ENCODE results near the gene MTMR6.

Gene MTMR6

DNA sequence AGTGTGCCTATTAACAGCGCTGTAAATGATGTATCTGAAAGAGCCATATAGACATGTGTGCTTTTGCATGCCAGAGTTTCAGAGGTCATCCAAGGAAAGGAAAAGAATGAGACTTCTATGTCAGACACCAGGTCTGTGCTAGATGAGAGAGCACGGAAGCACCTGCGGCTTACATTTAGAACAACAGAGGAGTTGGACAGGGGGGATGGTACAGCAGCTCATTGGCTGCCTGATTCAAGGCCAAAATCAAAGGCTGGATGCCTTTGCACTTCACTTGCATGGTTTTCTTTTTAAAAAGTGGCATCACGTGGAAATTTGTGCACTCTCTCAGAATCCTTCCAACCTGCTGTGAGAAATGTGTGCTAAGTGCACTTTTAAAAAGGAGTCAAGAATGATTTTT, 82.4 kb downstream of the MTMR6 start:
- H3K4me3 ChIP-seq (ENCODE audit: low read depth in 1 of 2, low read length in 2 of 2), result no peak overlapping the region
- no peaks in the 10 kb centered on the region for H3K4me1 ChIP-seq (ENCODE audit: insufficient read depth, low read length)
- H3K9me3 ChIP-seq (ENCODE audit: insufficient read depth, low read length, severe bottlenecking), result no peaks in the 10 kb centered on the region
- no peak overlapping the region for H2AFZ ChIP-seq (ENCODE audit: low read depth, low read length)
- no peaks in the 10 kb centered on the region for H3K27me3 ChIP-seq (ENCODE audit: insufficient read depth, low read length, poor library complexity)
- no peaks in the 10 kb centered on the region for H3K36me3 ChIP-seq (ENCODE audit: insufficient read depth, low read length)
- no peak overlapping the region for H3K4me2 ChIP-seq (ENCODE audit: insufficient read depth, low read length)
- H3K79me2 ChIP-seq (ENCODE audit: insufficient read depth, low read length), result no peaks in the 10 kb centered on the region
- no peak for DNase-seq
- H4K20me1 ChIP-seq (ENCODE audit: insufficient read depth, low read length), result no peaks in the 10 kb centered on the region
- ATAC-seq (ENCODE audit: insufficient read depth, low read depth), result no peak
- no peak for TF ChIP-seq EZH2 (IDR thresholded peaks at IDR 0.05; ENCODE audit: borderline replicate concordance, low read depth, low read length, severe bottlenecking)
- TF ChIP-seq, protein P1, sequence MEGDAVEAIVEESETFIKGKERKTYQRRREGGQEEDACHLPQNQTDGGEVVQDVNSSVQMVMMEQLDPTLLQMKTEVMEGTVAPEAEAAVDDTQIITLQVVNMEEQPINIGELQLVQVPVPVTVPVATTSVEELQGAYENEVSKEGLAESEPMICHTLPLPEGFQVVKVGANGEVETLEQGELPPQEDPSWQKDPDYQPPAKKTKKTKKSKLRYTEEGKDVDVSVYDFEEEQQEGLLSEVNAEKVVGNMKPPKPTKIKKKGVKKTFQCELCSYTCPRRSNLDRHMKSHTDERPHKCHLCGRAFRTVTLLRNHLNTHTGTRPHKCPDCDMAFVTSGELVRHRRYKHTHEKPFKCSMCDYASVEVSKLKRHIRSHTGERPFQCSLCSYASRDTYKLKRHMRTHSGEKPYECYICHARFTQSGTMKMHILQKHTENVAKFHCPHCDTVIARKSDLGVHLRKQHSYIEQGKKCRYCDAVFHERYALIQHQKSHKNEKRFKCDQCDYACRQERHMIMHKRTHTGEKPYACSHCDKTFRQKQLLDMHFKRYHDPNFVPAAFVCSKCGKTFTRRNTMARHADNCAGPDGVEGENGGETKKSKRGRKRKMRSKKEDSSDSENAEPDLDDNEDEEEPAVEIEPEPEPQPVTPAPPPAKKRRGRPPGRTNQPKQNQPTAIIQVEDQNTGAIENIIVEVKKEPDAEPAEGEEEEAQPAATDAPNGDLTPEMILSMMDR (IDR thresholded peaks at IDR 0.05; ENCODE audit: borderline replicate concordance, extremely low read depth, low read length, poor library complexity, severe bottlenecking), result no peak
- no peak overlapping the region for H3K27ac ChIP-seq (ENCODE audit: low read length)
- H3K9ac ChIP-seq (ENCODE audit: low read depth, low read length), result no peak overlapping the region

GRCh38 chr13:25203127-25203740, 84.1 kb downstream of the MTMR6 start:
- H3K9ac ChIP-seq (ENCODE audit: low read depth, low read length), result no peak overlapping the region
- no peak overlapping the region for H2AFZ ChIP-seq (ENCODE audit: low read depth, low read length)
- H3K4me2 ChIP-seq (ENCODE audit: insufficient read depth, low read length), result no peak overlapping the region

GRCh38 chr13:25200783-25201182, 86.5 kb downstream of the MTMR6 start:
- no peak for TF ChIP-seq EZH2 (IDR thresholded peaks at IDR 0.05; ENCODE audit: borderline replicate concordance, low read depth, low read length, severe bottlenecking)
- TF ChIP-seq, protein P1 (IDR thresholded peaks at IDR 0.05; ENCODE audit: borderline replicate concordance, extremely low read depth, low read length, poor library complexity, severe bottlenecking), result no peak
- ATAC-seq (ENCODE audit: insufficient read depth, low read depth) (no peak), DNase-seq (no peak)
- no peaks in the 10 kb centered on the region for H3K9me3 ChIP-seq (ENCODE audit: insufficient read depth, low read length, severe bottlenecking)
- peaks cover 3% of the 10 kb centered on the region for H3K27me3 ChIP-seq (ENCODE audit: insufficient read depth, low read length, poor library complexity)
- no peaks in the 10 kb centered on the region for H3K4me1 ChIP-seq (ENCODE audit: insufficient read depth, low read length)
- H3K9ac ChIP-seq (ENCODE audit: low read depth, low read length), result no peak overlapping the region
- no peaks in the 10 kb centered on the region for H3K36me3 ChIP-seq (ENCODE audit: insufficient read depth, low read length)
- no peaks in the 10 kb centered on the region for H3K79me2 ChIP-seq (ENCODE audit: insufficient read depth, low read length)
- no peak overlapping the region for H3K27ac ChIP-seq (ENCODE audit: low read length)
- no peak overlapping the region for H3K4me3 ChIP-seq (ENCODE audit: low read depth in 1 of 2, low read length in 2 of 2)
- no peaks in the 10 kb centered on the region for H4K20me1 ChIP-seq (ENCODE audit: insufficient read depth, low read length)
- H2AFZ ChIP-seq (ENCODE audit: low read depth, low read length), result no peak overlapping the region
- H3K4me2 ChIP-seq (ENCODE audit: insufficient read depth, low read length), result no peak overlapping the region

More at GRCh38 chr13:25203127-25203740, 84.1 kb downstream of the MTMR6 start:
- Histone ChIP-seq H3K36me3 (ENCODE audit: insufficient read depth, low read length) (no peaks in the 10 kb centered on the region), H3K9me3 (ENCODE audit: insufficient read depth, low read length, severe bottlenecking) (no peaks in the 10 kb centered on the region), H3K27ac (ENCODE audit: low read length) (no peak overlapping the region), H4K20me1 (ENCODE audit: insufficient read depth, low read length) (no peaks in the 10 kb centered on the region), H3K27me3 (ENCODE audit: insufficient read depth, low read length, poor library complexity) (no peaks in the 10 kb centered on the region), H3K4me1 (ENCODE audit: insufficient read depth, low read length) (no peaks in the 10 kb centered on the region), H3K4me3 (ENCODE audit: low read depth in 1 of 2, low read length in 2 of 2) (no peak overlapping the region), H3K79me2 (ENCODE audit: insufficient read depth, low read length) (no peaks in the 10 kb centered on the region)
- DNase-seq (no peak), ATAC-seq (ENCODE audit: insufficient read depth, low read depth) (no peak)
- TF ChIP-seq, protein P1 (IDR thresholded peaks at IDR 0.05; ENCODE audit: borderline replicate concordance, extremely low read depth, low read length, poor library complexity, severe bottlenecking), result no peak
- TF ChIP-seq EZH2 (IDR thresholded peaks at IDR 0.05; ENCODE audit: borderline replicate concordance, low read depth, low read length, severe bottlenecking), result no peak

Data from DND-41 (cell line).